ENCODE data around the gene PIK3R2.
"Not testable (repeated sequence)": the region's sequence is repeated elsewhere in the genome, so short reads cannot be mapped to it uniquely, and the experiment has no call there.

Gene PIK3R2

DNA sequence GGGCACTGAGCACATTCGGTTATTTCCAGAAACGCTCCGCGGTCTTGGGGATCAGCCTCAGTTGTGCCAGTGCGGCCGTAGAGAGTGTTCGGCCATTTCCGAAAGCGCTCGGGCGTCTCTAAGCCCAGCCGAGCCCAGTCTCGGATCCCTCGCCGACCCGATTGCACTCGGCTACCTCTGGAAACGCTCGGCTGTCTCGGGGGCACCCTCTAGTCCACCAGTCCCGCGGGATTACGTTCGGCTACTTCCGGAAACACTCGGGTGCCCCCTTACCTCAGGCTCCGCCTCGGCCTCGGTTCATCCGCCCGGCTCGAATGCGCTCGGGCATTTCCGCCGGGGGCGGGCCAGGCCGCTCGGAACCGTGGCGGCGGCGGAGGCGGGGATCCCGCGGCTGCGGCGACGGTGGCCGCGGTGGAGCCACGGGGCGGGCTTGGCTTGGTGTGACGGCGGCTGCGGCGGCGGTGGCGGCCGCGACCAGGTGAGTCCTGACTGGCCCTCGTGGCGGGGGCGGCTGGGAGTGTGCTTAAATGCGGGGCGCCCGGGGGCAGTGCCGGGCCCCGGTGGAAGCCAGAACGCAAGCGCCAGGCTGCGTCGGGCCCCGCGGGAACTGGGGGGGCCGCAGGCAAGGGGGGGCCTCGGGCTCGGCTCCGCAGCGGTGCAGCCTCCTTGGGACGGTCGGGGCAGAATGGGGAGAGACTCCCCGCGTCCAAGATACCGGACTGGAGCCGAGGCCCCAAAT lies at the start of gene PIK3R2:
Gene PIK3R2 (plus strand): TSS at position 347 of the 739 bp plus-strand sequence. CDS start 2,717 bp downstream, outside the sequence.
- Histone ChIP-seq H3K4me3 (ENCODE audit: low read length, poor library complexity, severe bottlenecking) (peak within 1 kb of the TSS; percentile 96), H3K9me2 (replicated peaks; ENCODE audit: low read depth, low read length) (no peaks in the 10 kb centered on the region), H3K79me2 (ENCODE audit: insufficient read depth, low read length) (peaks cover 28% of the 10 kb centered on the region; the same call in 1 of the 2 replicates), H2AFZ (ENCODE audit: low read length) (peak within 1 kb of the TSS; percentile 85), H3K36me3 (ENCODE audit: insufficient read depth, low read length) (no peaks in the 10 kb centered on the region), H3K4me1 (ENCODE audit: insufficient read depth, low read length, poor library complexity, severe bottlenecking) (peaks cover 26% of the 10 kb centered on the region), H3K9me3 (ENCODE audit: insufficient read depth, low read depth, low read length) (no peaks in the 10 kb centered on the region), H3K9ac (ENCODE audit: low read depth, low read length, poor library complexity, severe bottlenecking) (peak within 1 kb of the TSS; percentile 98), H4K20me1 (ENCODE audit: insufficient read depth, low read length, poor library complexity, severe bottlenecking) (peaks cover 12% of the 10 kb centered on the region), H3F3A (ENCODE audit: low read depth) (peaks cover 6% of the 10 kb centered on the region; the same call in 1 of the 2 replicates), H3K4me2 (ENCODE audit: low read depth, low read length, poor library complexity, severe bottlenecking) (peak within 1 kb of the TSS; percentile 99), H3K27me3 (ENCODE audit: insufficient read depth, low read length, poor library complexity, severe bottlenecking) (no peaks in the 10 kb centered on the region)
- TF ChIP-seq EZH2phosphoT487 (IDR thresholded peaks at IDR 0.05; ENCODE audit: borderline replicate concordance) (no peak), CTCF (conservative IDR thresholded peaks at IDR 0.05; ENCODE audit: low read length) (no peak; the same call in 1 of the 2 replicates)

GRCh38 chr19:18104793-18105131 lies 48.2 kb upstream of the PIK3R2 start:
- Histone ChIP-seq H3K4me3 (ENCODE audit: low read length, poor library complexity, severe bottlenecking) (peak overlapping the region; percentile 74), H4K20me1 (ENCODE audit: insufficient read depth, low read length, poor library complexity, severe bottlenecking) (no peaks in the 10 kb centered on the region), H2AFZ (ENCODE audit: low read length) (peak overlapping the region; percentile 99), H3K36me3 (ENCODE audit: insufficient read depth, low read length) (no peaks in the 10 kb centered on the region), H3K9ac (ENCODE audit: low read depth, low read length, poor library complexity, severe bottlenecking) (peak overlapping the region; percentile 60), H3K4me2 (ENCODE audit: low read depth, low read length, poor library complexity, severe bottlenecking) (peak overlapping the region; percentile 92), H3K9me3 (ENCODE audit: insufficient read depth, low read depth, low read length) (no peaks in the 10 kb centered on the region), H3K9me2 (replicated peaks; ENCODE audit: low read depth, low read length) (no peaks in the 10 kb centered on the region), H3K27me3 (ENCODE audit: insufficient read depth, low read length, poor library complexity, severe bottlenecking) (no peaks in the 10 kb centered on the region), H3F3A (ENCODE audit: low read depth) (no peaks in the 10 kb centered on the region), H3K79me2 (ENCODE audit: insufficient read depth, low read length) (no peaks in the 10 kb centered on the region), H3K4me1 (ENCODE audit: insufficient read depth, low read length, poor library complexity, severe bottlenecking) (peaks cover 13% of the 10 kb centered on the region)
- TF ChIP-seq EZH2phosphoT487 (IDR thresholded peaks at IDR 0.05; ENCODE audit: borderline replicate concordance), result no peak
- TF ChIP-seq CTCF (conservative IDR thresholded peaks at IDR 0.05; ENCODE audit: low read length), result no peak

DNA sequence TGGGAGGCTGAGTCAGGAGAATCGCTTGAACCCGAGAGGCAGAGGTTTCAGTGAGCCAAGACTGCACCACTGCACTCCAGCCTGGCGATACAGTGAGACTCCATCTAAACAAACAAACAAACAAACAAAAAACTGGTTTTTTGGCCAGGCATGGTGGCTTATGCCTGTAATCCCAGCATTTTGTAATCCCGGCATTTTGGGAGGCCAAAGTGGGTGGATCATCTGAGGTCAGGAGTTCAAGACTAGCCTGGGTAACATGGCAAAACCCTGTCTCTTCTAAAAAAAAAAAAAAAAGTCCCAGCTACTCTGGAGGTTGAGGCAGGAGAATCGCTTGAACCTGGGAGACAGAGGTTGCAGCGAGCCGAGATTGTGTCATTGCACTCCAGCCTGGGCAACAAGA lies 47.7 kb upstream of the PIK3R2 start:
- H3K79me2 ChIP-seq (ENCODE audit: insufficient read depth, low read length); H3K4me2 ChIP-seq (ENCODE audit: low read depth, low read length, poor library complexity, severe bottlenecking); H3F3A ChIP-seq (ENCODE audit: low read depth); H2AFZ ChIP-seq (ENCODE audit: low read length); H3K9ac ChIP-seq (ENCODE audit: low read depth, low read length, poor library complexity, severe bottlenecking); H4K20me1 ChIP-seq (ENCODE audit: insufficient read depth, low read length, poor library complexity, severe bottlenecking); H3K4me3 ChIP-seq (ENCODE audit: low read length, poor library complexity, severe bottlenecking); H3K9me2 ChIP-seq (replicated peaks; ENCODE audit: low read depth, low read length); H3K36me3 ChIP-seq (ENCODE audit: insufficient read depth, low read length); H3K27me3 ChIP-seq (ENCODE audit: insufficient read depth, low read length, poor library complexity, severe bottlenecking); H3K9me3 ChIP-seq (ENCODE audit: insufficient read depth, low read depth, low read length): not testable (repeated sequence)
- H3K4me1 ChIP-seq (ENCODE audit: insufficient read depth, low read length, poor library complexity, severe bottlenecking), result peaks cover 17% of the 10 kb centered on the region

DNA sequence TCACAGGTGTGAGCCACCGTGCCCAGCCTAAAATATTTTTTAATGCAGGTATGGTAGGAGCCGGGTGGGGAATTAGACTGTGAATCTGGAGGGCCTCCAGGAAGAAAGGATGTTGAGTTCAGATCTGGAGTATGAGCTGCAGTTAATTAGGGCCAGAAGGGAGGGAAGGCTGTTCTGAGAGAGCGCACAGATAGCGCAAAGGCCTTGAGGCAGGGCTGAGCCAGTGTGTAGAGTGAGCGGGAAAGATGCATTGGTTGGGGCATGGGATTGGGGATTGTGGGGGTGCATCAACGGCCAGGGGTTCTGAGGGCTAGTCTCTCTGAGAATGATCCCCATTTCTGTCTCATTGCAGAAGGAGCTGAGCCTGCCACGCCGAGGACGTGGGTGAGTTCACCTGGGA lies 45.7 kb upstream of the PIK3R2 start:
- H3K27me3 ChIP-seq (ENCODE audit: insufficient read depth, low read length, poor library complexity, severe bottlenecking), result no peaks in the 10 kb centered on the region
- no peak overlapping the region for H3K4me2 ChIP-seq (ENCODE audit: low read depth, low read length, poor library complexity, severe bottlenecking)
- H3K9ac ChIP-seq (ENCODE audit: low read depth, low read length, poor library complexity, severe bottlenecking), result no peak overlapping the region
- no peak for TF ChIP-seq EZH2phosphoT487 (IDR thresholded peaks at IDR 0.05; ENCODE audit: borderline replicate concordance)
- TF ChIP-seq CTCF (conservative IDR thresholded peaks at IDR 0.05; ENCODE audit: low read length), result no peak
- H3K79me2 ChIP-seq (ENCODE audit: insufficient read depth, low read length), result no peaks in the 10 kb centered on the region
- H2AFZ ChIP-seq (ENCODE audit: low read length), result no peak overlapping the region
- no peaks in the 10 kb centered on the region for H4K20me1 ChIP-seq (ENCODE audit: insufficient read depth, low read length, poor library complexity, severe bottlenecking)
- H3F3A ChIP-seq (ENCODE audit: low read depth), result no peaks in the 10 kb centered on the region
- H3K4me1 ChIP-seq (ENCODE audit: insufficient read depth, low read length, poor library complexity, severe bottlenecking), result peaks cover 20% of the 10 kb centered on the region
- H3K4me3 ChIP-seq (ENCODE audit: low read length, poor library complexity, severe bottlenecking), result no peak overlapping the region
- H3K9me3 ChIP-seq (ENCODE audit: insufficient read depth, low read depth, low read length), result no peaks in the 10 kb centered on the region
- no peaks in the 10 kb centered on the region for H3K9me2 ChIP-seq (replicated peaks; ENCODE audit: low read depth, low read length)
- no peaks in the 10 kb centered on the region for H3K36me3 ChIP-seq (ENCODE audit: insufficient read depth, low read length)
